IPS-18c (cell line): ENCODE results near the gene MPRIP.
A peak's percentile ranks its signal among the peaks of the same experiment; 100 is the strongest.

ENCODE experiments used
- H3K4me3 ChIP-seq: 2 replicates; pipeline ENCODE4 v1.7.0; 2013; ENCODE audit warnings: low read depth, mild to moderate bottlenecking, low read length, moderate library complexity; ENCODE audit not compliant: insufficient read depth
- H3K9me3 ChIP-seq: one replicate; pipeline ENCODE4 v1.6.1; 2013; ENCODE audit warnings: mild to moderate bottlenecking, low read length, moderate library complexity; ENCODE audit not compliant: control insufficient read depth, insufficient read depth

The MPRIP gene

DNA sequence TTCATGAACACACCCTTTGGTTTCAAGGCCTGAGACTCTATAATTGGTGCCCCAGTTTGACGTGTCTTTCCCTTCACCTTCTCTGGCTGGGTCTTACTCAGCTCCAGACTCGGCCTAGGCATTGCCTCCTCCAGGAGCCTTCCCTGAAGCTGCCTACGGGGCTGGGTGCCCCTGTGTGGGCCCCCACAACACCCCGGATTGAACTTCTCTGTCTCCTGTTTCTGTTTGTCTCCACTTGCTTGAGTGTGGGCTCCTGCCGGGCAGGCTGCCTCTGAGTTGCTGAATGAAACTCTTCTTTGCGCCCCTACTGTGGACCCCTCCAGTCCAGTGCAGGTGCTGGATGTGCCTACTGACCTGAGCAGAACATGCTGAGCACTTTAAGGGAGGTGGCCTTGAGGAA lies 2.3 kb upstream of the MPRIP start:
- no peaks in the 10 kb centered on the region for H3K9me3 ChIP-seq
- H3K4me3 ChIP-seq, result no peak overlapping the region

DNA sequence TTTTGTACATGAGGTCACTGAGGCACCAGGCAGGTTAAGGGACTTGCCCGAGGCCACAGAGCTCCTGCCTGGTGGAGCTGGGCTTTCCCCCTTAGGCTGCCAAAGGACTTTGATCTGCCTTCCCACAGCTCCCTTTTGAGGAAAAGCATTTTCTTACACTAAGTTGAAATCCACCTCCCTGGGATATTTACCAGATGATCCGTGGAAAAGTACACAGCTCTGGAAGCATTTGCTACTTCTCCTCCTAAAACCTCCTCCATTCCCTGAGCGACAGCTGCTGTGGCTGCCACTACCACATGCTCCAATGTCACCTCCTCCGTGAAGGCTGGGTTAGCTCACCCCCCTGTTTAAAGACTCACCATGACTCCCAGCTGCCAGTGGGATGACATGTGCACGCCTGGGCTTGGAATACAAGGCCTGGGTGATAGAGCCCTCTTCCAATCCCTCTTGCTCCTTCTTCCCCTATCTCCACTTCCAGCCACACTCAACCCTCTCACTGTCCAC lies 1.2 kb upstream of the MPRIP start:
- H3K9me3 ChIP-seq, result no peaks in the 10 kb centered on the region
- H3K4me3 ChIP-seq, result no peak overlapping the region

GRCh38 chr17:17041571-17042383 lies 480 bp upstream of the MPRIP start:
- Histone ChIP-seq H3K4me3 (peak overlapping the region; percentile 49), H3K9me3 (no peaks in the 10 kb centered on the region)

- peak overlapping the region; percentile 80 for H3K4me3 ChIP-seq
- H3K9me3 ChIP-seq, result no peaks in the 10 kb centered on the region
These were observed 699 bp downstream of the MPRIP start for GRCh38 chr17:17042851-17043460.

DNA sequence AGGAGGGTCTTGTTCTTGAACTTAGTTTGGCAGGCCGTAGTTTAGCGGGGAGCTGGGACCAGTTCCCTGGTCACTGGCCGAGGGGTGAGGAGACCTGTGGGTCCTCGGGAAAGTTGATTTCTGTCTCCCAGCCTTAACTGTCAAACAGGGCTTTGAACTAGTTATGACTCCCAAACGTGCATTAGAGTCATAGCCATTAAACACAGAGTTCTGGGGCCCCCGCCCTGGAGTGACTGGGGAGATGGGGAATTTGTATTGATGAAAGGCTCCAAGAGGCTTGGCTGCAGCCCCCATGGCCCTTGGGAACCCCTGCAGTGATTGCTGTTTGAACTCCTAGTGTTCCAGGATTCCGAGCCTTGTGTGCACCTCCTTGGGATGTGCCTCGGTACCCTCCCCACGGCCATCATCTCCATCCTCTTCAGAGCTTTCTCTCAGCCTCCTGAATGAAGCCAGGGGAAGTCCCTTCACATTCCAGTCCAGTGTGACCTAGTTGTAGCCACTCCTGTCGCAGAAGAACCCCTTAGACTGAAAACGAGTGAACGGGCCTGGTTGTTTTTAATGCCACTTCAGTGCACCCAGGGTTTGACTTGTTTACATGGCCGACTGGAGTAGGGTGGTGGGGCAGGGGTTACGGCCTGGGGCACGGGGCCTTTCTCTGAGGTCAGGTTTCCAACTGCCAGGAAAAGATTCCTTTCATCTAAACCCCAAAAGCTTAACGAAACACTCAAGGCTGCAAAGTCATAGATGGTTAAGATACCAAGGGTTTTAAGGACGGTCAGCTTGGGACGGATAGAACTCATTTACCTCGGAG lies 1.4 kb downstream of the MPRIP start:
- Histone ChIP-seq H3K9me3 (no peaks in the 10 kb centered on the region), H3K4me3 (peak overlapping the region; percentile 80)

DNA sequence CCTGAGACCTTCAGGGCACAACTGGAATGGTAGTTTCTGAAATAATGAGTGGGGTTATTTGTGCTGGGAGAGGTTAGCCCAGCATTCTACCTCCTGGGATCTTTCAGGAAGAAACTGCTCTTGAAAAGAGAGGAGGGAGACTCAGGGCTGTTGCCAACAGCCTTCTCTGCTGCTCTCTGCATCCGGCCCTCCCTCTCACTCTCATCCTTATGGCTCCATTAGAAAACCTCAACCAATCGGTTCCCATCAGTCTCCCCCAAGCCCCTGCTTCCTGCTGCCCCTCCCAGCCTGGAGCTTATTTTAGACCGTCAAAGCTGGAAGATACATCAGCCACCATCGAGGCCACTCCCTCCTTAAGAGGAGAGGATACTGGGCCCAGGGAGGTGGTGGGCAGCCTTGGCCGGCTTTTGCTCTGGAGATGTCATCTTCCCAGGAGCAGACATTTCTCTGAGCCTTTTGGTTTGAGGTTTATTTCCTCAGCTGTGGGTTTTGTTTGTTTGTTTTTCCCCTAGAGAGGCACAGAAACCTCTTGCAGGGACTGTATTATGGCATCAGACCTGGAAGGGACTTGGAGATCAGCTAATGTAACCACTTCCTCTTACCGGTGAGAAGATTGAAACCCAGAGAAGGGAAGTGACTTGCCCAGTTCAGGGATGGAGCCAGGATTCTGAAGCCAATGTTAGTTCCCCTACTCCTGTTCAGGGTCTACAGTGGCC lies 2.7 kb downstream of the MPRIP start:
- Histone ChIP-seq H3K4me3 (no peak overlapping the region), H3K9me3 (no peaks in the 10 kb centered on the region)

DNA sequence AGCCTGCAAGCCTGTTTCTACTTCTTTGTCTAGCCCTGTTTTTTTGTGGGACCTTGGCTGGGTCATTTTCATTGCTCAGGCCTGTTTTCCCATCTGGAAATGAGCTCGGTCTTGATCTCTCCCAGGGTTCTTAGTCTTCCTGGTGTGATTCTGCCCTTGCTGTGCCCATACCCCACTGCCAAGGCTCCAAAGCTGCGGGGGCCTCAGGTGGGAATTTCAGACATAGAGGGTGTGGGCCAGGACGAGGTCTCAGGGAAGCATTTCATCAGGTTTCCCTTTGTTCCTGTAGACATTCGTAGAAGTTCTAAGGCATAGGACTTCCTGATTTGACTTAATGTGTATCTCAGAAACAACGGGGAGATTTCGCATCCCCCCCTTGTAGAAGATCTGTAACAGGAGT lies 5.8 kb downstream of the MPRIP start:
- no peak overlapping the region for H3K4me3 ChIP-seq
- no peaks in the 10 kb centered on the region for H3K9me3 ChIP-seq

GRCh38 chr17:17050346-17051345 lies 8.4 kb downstream of the MPRIP start:
- no peaks in the 10 kb centered on the region for H3K9me3 ChIP-seq
- H3K4me3 ChIP-seq, result no peak overlapping the region

GRCh38 chr17:17051380-17051779 lies 9.1 kb downstream of the MPRIP start:
- no peaks in the 10 kb centered on the region for H3K9me3 ChIP-seq

DNA sequence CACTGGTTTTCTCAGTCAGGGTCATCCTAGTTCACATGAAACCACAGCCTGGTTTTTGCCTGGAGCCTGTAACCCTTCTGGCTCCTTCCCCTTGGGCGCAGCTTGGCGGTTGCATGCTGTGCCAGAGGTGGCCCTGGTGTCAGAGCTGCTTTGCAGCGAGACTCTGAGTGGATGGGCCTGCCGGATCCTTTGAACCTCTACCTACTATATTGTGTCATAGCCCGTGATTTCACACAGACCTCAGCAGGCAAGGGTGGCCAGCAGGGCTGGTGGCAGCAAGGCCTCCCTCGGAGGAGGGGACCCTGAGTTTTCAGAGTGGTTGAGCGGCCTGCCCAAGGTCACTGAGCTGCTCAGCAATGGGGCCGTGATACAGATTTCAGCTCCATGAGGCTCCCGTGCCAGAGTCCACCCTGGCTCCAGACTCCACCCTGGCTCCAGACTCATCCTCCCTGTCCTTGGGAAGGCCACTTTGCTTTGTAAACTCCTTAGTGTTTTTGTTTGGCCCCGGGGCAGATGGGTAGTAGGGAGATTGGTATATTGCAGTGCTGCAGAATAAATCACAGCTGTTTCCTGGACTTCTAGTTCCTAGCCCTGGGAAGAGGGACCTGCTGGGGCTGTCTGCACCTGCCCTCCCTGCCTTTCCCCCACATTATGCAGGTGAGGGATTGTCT lies 9.7 kb downstream of the MPRIP start:
- Histone ChIP-seq H3K9me3 (no peaks in the 10 kb centered on the region), H3K4me3 (no peak overlapping the region)

More at GRCh38 chr17:17051380-17051779, 9.1 kb downstream of the MPRIP start:
- no peak overlapping the region for H3K4me3 ChIP-seq

DNA sequence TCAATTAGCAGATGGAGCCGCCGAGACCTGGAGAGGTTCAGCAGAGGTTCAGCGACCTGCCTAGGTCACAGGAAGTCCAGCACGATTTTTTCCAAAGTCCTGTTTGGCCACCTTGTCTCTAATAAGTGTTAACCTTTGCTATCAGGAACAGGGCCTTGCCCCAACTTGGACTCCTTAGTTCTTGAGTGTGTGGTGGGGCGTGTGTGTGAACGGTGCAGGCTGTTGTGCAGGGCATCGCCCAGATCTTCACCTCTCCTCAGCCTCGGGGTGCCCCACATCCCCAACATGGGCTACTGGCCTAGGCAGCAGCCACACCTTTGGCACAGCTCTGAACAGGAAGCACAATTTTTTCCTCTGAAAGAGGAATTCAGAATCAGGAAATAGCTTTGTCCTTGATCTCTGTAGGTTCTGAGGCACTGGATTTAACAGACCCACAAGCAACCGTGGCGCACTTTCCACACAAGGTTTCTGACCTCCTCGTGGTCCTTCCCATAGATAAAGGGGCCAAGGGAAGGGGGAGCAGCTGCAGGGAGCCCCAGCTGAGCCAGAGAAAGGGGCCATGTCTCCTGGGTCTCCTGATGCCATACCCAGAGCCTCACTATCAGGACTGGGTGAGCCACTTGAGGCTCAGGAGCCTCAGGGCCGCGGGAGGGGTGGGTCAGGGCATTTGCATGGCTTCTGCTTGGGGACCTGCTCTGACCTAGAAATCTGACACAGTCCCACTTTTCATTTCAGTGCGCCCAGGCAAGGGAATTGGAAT lies 10.4 kb downstream of the MPRIP start:
- H3K9me3 ChIP-seq, result no peaks in the 10 kb centered on the region
- no peak overlapping the region for H3K4me3 ChIP-seq

- no peaks in the 10 kb centered on the region for H3K9me3 ChIP-seq
- H3K4me3 ChIP-seq, result no peak overlapping the region
These were observed 11.5 kb downstream of the MPRIP start for GRCh38 chr17:17053446-17054379.

- H3K9me3 ChIP-seq, result no peaks in the 10 kb centered on the region
- no peak overlapping the region for H3K4me3 ChIP-seq
These were observed 12.4 kb downstream of the MPRIP start for GRCh38 chr17:17054636-17055035.
